Activated naive CD8-positive, alpha-beta T cell treated with anti-CD3 and anti-CD28 coated beads for 36 hours (primary cell): ENCODE data around the gene CDH22. TPM values are rescaled to one million over a fixed set of nuclear protein-coding genes. Genes with fewer than 3 reads are reported as not detected.

Experiments
- DNase-seq: peaks from one replicate; pipeline ENCODE4 v3.0.0; 2021
- H3K27ac Mint-ChIP-seq: one replicate; pipeline ENCODE4 v1.8.0; 2022; ENCODE audit warnings: mild to moderate bottlenecking, moderate library complexity, mixed read lengths
- H3K27me3 Mint-ChIP-seq: one replicate; pipeline ENCODE4 v1.8.0; 2022; ENCODE audit warnings: mild to moderate bottlenecking, mixed read lengths
- H3K36me3 Mint-ChIP-seq: one replicate; pipeline ENCODE4 v1.8.0; 2021; ENCODE audit warnings: mild to moderate bottlenecking, mixed read lengths
- H3K4me1 Mint-ChIP-seq: one replicate; pipeline ENCODE4 v1.8.0; 2021; ENCODE audit warnings: mixed read lengths
- H3K4me3 Mint-ChIP-seq: one replicate; pipeline ENCODE4 v1.8.0; 2022; ENCODE audit warnings: mild to moderate bottlenecking, moderate library complexity, mixed read lengths
- H3K9me3 Mint-ChIP-seq: one replicate; pipeline ENCODE4 v1.8.0; 2022; ENCODE audit warnings: mixed read lengths
- total RNA-seq, 2 experiments: library from RNA; stranded (reverse); gene quantifications; one replicate each; pipeline ENCODE4 v1.2.3, GENCODE V29; 2021

Gene CDH22
- total RNA-seq, 2 experiments from 2014 or later = 0.12 TPM; not detected in 1

DNA sequence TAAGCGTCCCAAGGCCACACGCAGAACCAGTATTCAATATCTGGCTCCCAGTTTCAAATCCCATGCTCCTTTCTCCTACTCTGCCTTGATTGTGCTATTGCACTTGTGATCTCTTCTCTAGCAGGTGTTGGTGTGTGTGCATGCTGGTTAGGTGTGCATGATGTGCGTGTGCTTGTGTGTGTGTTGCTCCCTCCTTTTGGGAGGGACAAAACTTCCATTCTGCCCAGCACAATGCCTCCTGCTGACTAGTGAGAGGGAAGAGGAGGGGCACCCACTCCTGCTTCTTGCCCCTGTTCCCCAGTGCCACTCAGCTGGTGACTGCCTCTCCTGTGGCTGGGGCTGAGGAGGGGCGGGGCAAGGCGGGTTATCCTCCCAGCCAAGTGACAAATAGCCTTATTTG is 170.5 kb downstream of the CDH22 start:
- Mint-ChIP-seq H3K36me3 (no peaks in the 10 kb centered on the region), H3K27me3 (peaks cover 49% of the 10 kb centered on the region), H3K4me3 (no peak overlapping the region), H3K4me1 (no peaks in the 10 kb centered on the region), H3K27ac (no peak overlapping the region), H3K9me3 (no peaks in the 10 kb centered on the region)
- DNase-seq = no peak

DNA sequence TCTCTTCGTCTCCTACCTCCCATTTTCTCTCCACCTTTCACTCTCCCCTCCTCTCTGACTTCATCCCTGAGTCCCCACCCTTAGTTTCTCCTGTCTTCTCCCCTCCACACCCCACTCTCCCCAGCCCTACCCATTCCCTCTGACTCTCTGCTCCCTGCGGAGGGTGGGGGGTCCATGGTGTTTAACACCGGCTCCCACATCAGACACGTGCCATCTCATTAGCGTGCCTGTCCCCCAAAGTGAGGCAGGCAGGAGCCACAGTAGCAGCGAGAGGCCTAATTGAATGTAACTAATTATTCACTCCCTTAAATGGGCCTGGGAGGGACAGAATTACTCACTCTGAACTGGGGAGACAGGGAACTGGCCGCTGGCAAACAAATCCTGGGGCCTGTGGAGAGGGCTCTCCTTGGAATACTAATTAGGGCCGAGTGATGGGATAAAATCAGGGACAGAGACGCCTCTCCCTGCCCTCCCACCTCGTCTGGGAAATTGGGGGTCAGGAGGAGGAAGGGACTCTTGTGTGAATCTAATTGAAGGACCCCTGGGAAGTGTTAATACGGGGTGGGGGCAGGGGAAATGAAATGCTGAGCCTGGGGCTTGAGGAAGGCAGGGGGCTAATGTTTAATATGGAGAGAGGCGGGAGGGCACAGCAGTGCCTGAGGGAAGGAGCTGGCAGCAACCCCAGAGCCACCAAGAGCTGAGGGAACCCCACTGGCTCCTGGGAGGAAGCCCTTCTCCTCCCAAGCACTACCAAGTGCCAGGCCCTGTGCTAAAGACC is 172.3 kb downstream of the CDH22 start:
- Mint-ChIP-seq H3K4me1 (peaks cover 1% of the 10 kb centered on the region), H3K27me3 (peaks cover 51% of the 10 kb centered on the region), H3K27ac (peak overlapping the region; percentile 9), H3K4me3 (no peak overlapping the region), H3K36me3 (no peaks in the 10 kb centered on the region), H3K9me3 (no peaks in the 10 kb centered on the region)
- DNase-seq = no peak

DNA sequence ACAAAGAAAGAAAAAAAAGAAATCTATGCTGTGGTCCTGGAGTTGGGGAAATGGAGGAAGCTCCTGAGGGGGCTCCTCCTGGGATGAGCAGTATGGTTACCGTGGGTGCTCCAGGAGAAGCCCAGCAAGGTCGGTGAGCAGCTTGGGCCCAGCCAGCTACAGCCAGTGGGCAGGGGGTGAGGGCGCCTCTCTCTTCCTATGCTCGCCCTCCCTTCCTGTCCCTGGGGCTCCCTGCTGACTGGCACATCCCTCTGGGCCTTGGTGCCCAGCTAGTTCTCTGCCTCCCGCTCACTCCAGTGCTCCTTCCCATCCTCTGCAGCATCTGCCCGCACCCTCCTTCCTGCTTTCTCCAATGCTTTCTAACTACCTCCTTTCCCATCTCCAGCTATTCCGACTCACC is 173.6 kb downstream of the CDH22 start:
- Mint-ChIP-seq H3K4me3 (no peak overlapping the region), H3K4me1 (peaks cover 1% of the 10 kb centered on the region), H3K9me3 (no peaks in the 10 kb centered on the region), H3K27ac (no peak overlapping the region), H3K27me3 (peaks cover 54% of the 10 kb centered on the region), H3K36me3 (no peaks in the 10 kb centered on the region)
- DNase-seq = no peak

- H3K27me3 Mint-ChIP-seq = peaks cover 54% of the 10 kb centered on the region
- DNase-seq = no peak
- H3K4me3 Mint-ChIP-seq = no peak overlapping the region
- H3K27ac Mint-ChIP-seq = no peak overlapping the region
- H3K4me1 Mint-ChIP-seq = peaks cover 1% of the 10 kb centered on the region
- no peaks in the 10 kb centered on the region for H3K9me3 Mint-ChIP-seq
- H3K36me3 Mint-ChIP-seq = no peaks in the 10 kb centered on the region
Observed at GRCh38 chr20:46133886-46134654, 174.2 kb downstream of the CDH22 start.

- H3K27me3 Mint-ChIP-seq = peaks cover 48% of the 10 kb centered on the region
- no peaks in the 10 kb centered on the region for H3K9me3 Mint-ChIP-seq
- peaks cover 1% of the 10 kb centered on the region for H3K4me1 Mint-ChIP-seq
- H3K4me3 Mint-ChIP-seq = no peak overlapping the region
- H3K36me3 Mint-ChIP-seq = no peaks in the 10 kb centered on the region
- DNase-seq = peak; percentile 68
- no peak overlapping the region for H3K27ac Mint-ChIP-seq
Observed at GRCh38 chr20:46132705-46133120, 175.6 kb downstream of the CDH22 start.

- no peak for DNase-seq
Observed at GRCh38 chr20:46131396-46131795, 176.9 kb downstream of the CDH22 start.

DNA sequence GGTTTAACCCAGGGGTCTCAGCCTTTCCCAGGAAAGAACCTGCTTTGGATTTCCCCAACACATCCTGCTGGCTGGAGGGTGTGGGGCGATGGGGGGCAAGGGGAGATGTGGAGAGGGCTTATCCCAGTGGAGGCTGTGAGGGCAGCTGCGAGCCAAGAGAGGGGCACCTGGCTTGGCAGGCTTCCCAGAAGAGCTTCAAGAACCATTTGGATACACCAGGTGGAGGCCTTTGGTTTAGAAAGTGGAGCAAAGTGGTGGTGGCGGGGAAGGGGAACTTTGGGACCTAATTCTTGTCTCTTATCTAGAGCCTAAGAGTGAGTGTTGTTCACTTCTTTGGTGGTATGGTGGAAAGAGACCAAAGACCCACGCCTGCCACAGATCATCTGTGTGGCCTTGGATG is 177.8 kb downstream of the CDH22 start:
- H3K27ac Mint-ChIP-seq = no peak overlapping the region
- H3K4me3 Mint-ChIP-seq = no peak overlapping the region
- H3K36me3 Mint-ChIP-seq = no peaks in the 10 kb centered on the region
- H3K9me3 Mint-ChIP-seq = no peaks in the 10 kb centered on the region
- H3K27me3 Mint-ChIP-seq = peaks cover 32% of the 10 kb centered on the region
- DNase-seq = no peak
- H3K4me1 Mint-ChIP-seq = peaks cover 1% of the 10 kb centered on the region

More at GRCh38 chr20:46131396-46131795, 176.9 kb downstream of the CDH22 start:
- peaks cover 1% of the 10 kb centered on the region for H3K4me1 Mint-ChIP-seq
- H3K4me3 Mint-ChIP-seq = no peak overlapping the region
- peaks cover 40% of the 10 kb centered on the region for H3K27me3 Mint-ChIP-seq
- H3K36me3 Mint-ChIP-seq = no peaks in the 10 kb centered on the region
- no peak overlapping the region for H3K27ac Mint-ChIP-seq
- no peaks in the 10 kb centered on the region for H3K9me3 Mint-ChIP-seq

- Mint-ChIP-seq H3K27ac (peak overlapping the region; percentile 20), H3K4me3 (no peak overlapping the region), H3K36me3 (no peaks in the 10 kb centered on the region), H3K9me3 (no peaks in the 10 kb centered on the region), H3K27me3 (peaks cover 31% of the 10 kb centered on the region), H3K4me1 (peaks cover 1% of the 10 kb centered on the region)
- no peak for DNase-seq
Observed at GRCh38 chr20:46129955-46130481, 178.3 kb downstream of the CDH22 start.

GRCh38 chr20:46128310-46129151 is 179.8 kb downstream of the CDH22 start:
- no peak overlapping the region for H3K27ac Mint-ChIP-seq
- no peak overlapping the region for H3K4me3 Mint-ChIP-seq
- H3K9me3 Mint-ChIP-seq = no peaks in the 10 kb centered on the region
- no peaks in the 10 kb centered on the region for H3K36me3 Mint-ChIP-seq
- no peak for DNase-seq
- H3K27me3 Mint-ChIP-seq = peaks cover 25% of the 10 kb centered on the region
- peaks cover 1% of the 10 kb centered on the region for H3K4me1 Mint-ChIP-seq

DNA sequence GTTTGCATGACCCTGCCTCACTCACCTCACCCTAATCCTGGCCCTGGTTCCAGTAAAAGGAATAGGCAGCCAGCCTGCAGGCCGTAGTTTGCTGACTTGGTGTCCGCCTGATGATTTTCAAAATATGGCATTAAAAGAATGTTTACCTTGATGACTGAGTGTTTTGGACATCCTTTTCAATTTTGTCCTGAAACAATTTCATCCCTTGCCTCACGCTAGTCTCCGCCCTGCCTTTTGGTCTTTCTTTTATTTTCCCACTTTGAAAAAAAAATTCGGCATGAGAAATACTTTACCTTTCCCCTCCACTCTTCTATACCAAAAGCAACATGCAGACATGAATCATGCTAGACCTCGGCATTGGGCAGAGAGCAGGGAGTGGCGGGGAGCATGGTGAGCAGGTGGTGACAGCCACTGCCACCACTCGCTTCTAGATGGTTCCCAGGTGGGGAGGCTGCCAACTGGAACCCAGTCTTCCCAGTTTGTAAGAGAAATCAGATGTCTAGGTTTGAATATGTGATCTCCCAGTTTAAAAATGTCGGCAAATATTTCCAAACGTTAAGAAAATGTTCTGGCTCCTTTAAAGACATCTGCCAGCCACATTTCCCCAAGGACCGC is 180.8 kb downstream of the CDH22 start:
- H3K27me3 Mint-ChIP-seq = peaks cover 16% of the 10 kb centered on the region
- no peaks in the 10 kb centered on the region for H3K9me3 Mint-ChIP-seq
- H3K4me3 Mint-ChIP-seq = no peak overlapping the region
- peaks cover under 1% of the 10 kb centered on the region for H3K4me1 Mint-ChIP-seq
- H3K27ac Mint-ChIP-seq = no peak overlapping the region
- no peak for DNase-seq
- peaks cover 1% of the 10 kb centered on the region for H3K36me3 Mint-ChIP-seq

GRCh38 chr20:46126440-46127056 is 181.8 kb downstream of the CDH22 start:
- Mint-ChIP-seq H3K27ac (no peak overlapping the region), H3K4me3 (no peak overlapping the region), H3K4me1 (no peaks in the 10 kb centered on the region), H3K36me3 (peaks cover 1% of the 10 kb centered on the region), H3K9me3 (no peaks in the 10 kb centered on the region), H3K27me3 (peaks cover 9% of the 10 kb centered on the region)
- no peak for DNase-seq
